Ovary (tissue), 3 donors: ENCODE data around the gene CUEDC2.

Experiments
- POLR2A ChIP-seq: fragments of 450-650 bp; IDR thresholded peaks from one replicate; pipeline ENCODE4 v1.6.1; 2017; ENCODE audit warnings: antibody characterized with exemption, mild to moderate bottlenecking, moderate library complexity
- TF ChIP-seq, protein P1 (sequence below), 3 donors: fragments of 450-650 bp in 2 of 3; fragments of 200-600 bp in 1 of 3; IDR thresholded peaks; one replicate each; pipeline versions ENCODE4 v1.5.1 to v1.8.0; 2016 to 2022; ENCODE audit warnings: antibody characterized with exemption in 3 of 3, mild to moderate bottlenecking in 1 of 3
- donor health status: DM: no; HTN: no; CAD: no.

DNA sequence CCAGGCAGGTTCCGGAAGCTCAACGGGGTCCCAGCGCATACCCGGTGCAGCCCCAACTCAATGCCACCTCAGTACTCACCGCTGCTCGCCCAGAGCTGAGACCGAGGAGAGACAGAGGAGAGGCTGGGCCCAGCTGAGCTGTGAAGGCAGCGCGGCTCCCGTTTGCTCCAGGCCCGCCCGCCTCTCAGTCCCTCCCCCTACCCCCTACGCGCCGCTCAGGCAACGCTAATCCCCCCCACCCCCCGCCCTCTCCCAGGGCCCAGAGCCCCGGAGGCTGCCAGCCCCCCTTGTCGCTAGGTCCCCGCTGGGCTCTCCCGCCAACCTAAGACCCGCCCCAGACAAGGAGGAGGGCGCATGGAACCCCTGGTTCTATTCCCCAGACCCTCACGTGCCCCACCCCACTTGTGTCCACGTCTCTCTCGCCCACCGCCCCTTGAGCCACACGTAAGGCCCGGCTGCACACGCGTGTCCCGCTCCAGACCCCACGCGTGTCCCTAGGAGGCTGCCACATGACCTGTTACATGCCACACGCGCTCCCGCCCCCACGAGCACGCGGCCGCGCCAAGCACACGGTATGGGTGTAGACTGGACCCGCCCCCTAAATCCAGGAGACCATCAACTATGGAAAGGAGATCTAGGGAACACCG lies 13.6 kb downstream of the CUEDC2 start, which contains the start of gene PSD:
- TF ChIP-seq, protein P1, sequence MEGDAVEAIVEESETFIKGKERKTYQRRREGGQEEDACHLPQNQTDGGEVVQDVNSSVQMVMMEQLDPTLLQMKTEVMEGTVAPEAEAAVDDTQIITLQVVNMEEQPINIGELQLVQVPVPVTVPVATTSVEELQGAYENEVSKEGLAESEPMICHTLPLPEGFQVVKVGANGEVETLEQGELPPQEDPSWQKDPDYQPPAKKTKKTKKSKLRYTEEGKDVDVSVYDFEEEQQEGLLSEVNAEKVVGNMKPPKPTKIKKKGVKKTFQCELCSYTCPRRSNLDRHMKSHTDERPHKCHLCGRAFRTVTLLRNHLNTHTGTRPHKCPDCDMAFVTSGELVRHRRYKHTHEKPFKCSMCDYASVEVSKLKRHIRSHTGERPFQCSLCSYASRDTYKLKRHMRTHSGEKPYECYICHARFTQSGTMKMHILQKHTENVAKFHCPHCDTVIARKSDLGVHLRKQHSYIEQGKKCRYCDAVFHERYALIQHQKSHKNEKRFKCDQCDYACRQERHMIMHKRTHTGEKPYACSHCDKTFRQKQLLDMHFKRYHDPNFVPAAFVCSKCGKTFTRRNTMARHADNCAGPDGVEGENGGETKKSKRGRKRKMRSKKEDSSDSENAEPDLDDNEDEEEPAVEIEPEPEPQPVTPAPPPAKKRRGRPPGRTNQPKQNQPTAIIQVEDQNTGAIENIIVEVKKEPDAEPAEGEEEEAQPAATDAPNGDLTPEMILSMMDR (IDR thresholded peaks at IDR 0.05), result no peak
- TF ChIP-seq POLR2A, result no peak
